ENCODE results near the gene TTC22. TPM values are rescaled to one million over a fixed set of nuclear protein-coding genes. Genes with fewer than 3 reads are reported as not detected.

The TTC22 gene
- total and polyA plus RNA-seq, 2 donors from 2014 or later: 9.6 to 16.5 TPM

GRCh38 chr1:54833121-54833520, 32.0 kb upstream of the TTC22 start:
- Histone ChIP-seq H3K4me1 (ENCODE audit: control insufficient read depth in 2 of 3, insufficient read depth in 2 of 3, low read depth in 1 of 3, low read length in 3 of 3) (no peaks in the 10 kb centered on the region), H3K27me3 (ENCODE audit: control insufficient read depth, insufficient read depth, low read length) (no peaks in the 10 kb centered on the region), H3K9me3 (ENCODE audit: control insufficient read depth in 2 of 3, insufficient read depth in 1 of 3, low read length in 3 of 3) (no peaks in the 10 kb centered on the region), H3K4me3 (ENCODE audit: low read length in 3 of 3) (no peak overlapping the region), H3K9ac (ENCODE audit: low read length in 3 of 3) (no peak overlapping the region), H3K36me3 (ENCODE audit: control insufficient read depth in 2 of 3, insufficient read depth in 3 of 3, low read length in 3 of 3) (no peaks in the 10 kb centered on the region), H3K27ac (ENCODE audit: low read depth in 2 of 2, low read length in 2 of 2) (no peak overlapping the region)
- TF ChIP-seq, protein P1, sequence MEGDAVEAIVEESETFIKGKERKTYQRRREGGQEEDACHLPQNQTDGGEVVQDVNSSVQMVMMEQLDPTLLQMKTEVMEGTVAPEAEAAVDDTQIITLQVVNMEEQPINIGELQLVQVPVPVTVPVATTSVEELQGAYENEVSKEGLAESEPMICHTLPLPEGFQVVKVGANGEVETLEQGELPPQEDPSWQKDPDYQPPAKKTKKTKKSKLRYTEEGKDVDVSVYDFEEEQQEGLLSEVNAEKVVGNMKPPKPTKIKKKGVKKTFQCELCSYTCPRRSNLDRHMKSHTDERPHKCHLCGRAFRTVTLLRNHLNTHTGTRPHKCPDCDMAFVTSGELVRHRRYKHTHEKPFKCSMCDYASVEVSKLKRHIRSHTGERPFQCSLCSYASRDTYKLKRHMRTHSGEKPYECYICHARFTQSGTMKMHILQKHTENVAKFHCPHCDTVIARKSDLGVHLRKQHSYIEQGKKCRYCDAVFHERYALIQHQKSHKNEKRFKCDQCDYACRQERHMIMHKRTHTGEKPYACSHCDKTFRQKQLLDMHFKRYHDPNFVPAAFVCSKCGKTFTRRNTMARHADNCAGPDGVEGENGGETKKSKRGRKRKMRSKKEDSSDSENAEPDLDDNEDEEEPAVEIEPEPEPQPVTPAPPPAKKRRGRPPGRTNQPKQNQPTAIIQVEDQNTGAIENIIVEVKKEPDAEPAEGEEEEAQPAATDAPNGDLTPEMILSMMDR (IDR thresholded peaks at IDR 0.05; ENCODE audit: borderline replicate concordance, extremely low read depth, insufficient read depth): no peak
- peak in 3 of 5 donors; percentile 31 to 44 (median 35) for DNase-seq
- intact Hi-C loops (cut with DNase I): no loop called here
- no peak for FAIRE-seq

DNA sequence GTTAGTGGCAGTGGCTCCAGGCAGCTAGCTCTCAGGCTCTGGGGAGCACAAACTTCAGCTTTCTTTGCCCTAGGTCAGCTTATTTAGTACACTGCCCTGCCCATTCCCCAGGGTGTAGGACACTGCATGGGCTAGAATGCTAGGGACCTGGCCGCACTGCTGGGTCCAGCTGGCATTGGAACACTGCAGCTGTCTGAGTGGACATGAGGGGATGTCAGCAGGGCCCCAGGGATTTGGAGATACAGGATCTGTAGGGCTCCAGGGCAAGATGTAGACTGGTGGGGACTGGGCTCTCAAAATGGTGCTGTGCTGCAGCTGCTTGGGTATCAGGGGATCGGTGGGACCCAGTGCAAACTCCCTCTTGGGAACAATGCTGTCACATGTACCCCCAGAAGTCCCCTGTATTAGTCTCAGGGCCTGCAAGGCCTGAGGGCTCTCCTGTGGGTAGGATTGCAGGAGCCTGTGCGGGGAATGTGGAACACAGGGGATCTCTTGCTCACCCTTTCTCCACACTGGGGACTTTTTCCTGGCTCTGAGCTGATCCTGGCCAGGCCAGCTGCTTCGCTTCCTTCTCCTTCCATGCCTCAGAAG, 25.2 kb upstream of the TTC22 start:
- no peak for FAIRE-seq
- no peak overlapping the region for H3K4me3 ChIP-seq (ENCODE audit: low read length in 3 of 3)
- no peaks in the 10 kb centered on the region for H3K36me3 ChIP-seq (ENCODE audit: control insufficient read depth in 2 of 3, insufficient read depth in 3 of 3, low read length in 3 of 3)
- intact Hi-C loops (cut with DNase I): no loop called here
- no peak for DNase-seq
- no peak overlapping the region for H3K27ac ChIP-seq (ENCODE audit: low read depth in 2 of 2, low read length in 2 of 2)
- H3K9ac ChIP-seq (ENCODE audit: low read length in 3 of 3): no peak overlapping the region
- TF ChIP-seq, protein P1 (IDR thresholded peaks at IDR 0.05; ENCODE audit: borderline replicate concordance, extremely low read depth, insufficient read depth): no peak
- peaks cover 0 to 3% (median 0%) of the 10 kb centered on the region in 3 donors for H3K9me3 ChIP-seq (ENCODE audit: control insufficient read depth in 2 of 3, insufficient read depth in 1 of 3, low read length in 3 of 3)
- no peaks in the 10 kb centered on the region for H3K4me1 ChIP-seq (ENCODE audit: control insufficient read depth in 2 of 3, insufficient read depth in 2 of 3, low read depth in 1 of 3, low read length in 3 of 3)
- no peaks in the 10 kb centered on the region for H3K27me3 ChIP-seq (ENCODE audit: control insufficient read depth, insufficient read depth, low read length)

DNA sequence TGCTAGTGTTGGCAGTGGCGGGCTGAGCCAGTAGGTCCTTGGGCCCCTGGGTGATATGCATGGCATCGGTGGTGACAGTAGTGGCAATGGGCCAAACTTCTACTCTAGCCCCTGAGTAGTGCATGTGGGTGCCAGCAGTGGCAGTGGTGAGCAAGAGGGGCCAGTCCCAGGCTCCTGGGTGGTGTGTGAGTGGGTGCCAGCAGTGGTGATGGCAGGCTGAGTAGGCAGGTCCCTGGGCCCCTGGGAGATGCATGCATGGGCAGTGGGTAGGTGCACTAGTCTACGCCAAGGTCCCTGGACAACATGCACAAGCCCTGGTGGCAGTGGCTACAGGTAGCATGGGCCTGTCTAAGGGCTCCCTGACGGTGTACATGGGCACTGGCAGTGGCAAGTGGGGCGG, 24.6 kb upstream of the TTC22 start:
- TF ChIP-seq, protein P1 (IDR thresholded peaks at IDR 0.05; ENCODE audit: borderline replicate concordance, extremely low read depth, insufficient read depth): no peak
- intact Hi-C loops (cut with DNase I): no loop called here
- Histone ChIP-seq H3K4me3 (ENCODE audit: low read length in 3 of 3) (no peak overlapping the region), H3K27me3 (ENCODE audit: control insufficient read depth, insufficient read depth, low read length) (no peaks in the 10 kb centered on the region), H3K9ac (ENCODE audit: low read length in 3 of 3) (no peak overlapping the region), H3K9me3 (ENCODE audit: control insufficient read depth in 2 of 3, insufficient read depth in 1 of 3, low read length in 3 of 3) (peaks cover 0 to 3% (median 0%) of the 10 kb centered on the region in 3 donors), H3K4me1 (ENCODE audit: control insufficient read depth in 2 of 3, insufficient read depth in 2 of 3, low read depth in 1 of 3, low read length in 3 of 3) (no peaks in the 10 kb centered on the region), H3K36me3 (ENCODE audit: control insufficient read depth in 2 of 3, insufficient read depth in 3 of 3, low read length in 3 of 3) (no peaks in the 10 kb centered on the region), H3K27ac (ENCODE audit: low read depth in 2 of 2, low read length in 2 of 2) (no peak overlapping the region)
- no peak for DNase-seq
- FAIRE-seq: no peak

DNA sequence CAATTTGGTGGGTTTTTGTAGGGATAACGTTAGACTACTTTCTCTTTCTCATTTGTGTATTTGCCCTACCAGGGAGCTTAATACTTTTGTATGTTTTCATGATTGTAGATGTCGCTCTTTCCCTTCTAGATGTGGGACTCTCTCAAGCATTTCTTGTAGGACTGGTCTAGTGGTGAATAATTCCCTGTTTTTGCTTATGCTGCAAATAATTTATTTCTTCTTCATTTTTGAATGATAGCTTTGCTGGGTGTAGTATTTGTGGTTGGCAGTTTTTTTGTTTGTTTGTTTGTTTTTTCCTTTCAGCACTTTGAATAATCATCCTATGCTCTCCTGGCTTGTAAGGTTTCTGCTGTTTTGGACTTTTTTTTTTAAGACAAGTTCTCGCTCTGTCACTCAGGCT, 22.5 kb upstream of the TTC22 start:
- no peaks in the 10 kb centered on the region for H3K27me3 ChIP-seq (ENCODE audit: control insufficient read depth, insufficient read depth, low read length)
- intact Hi-C loops (cut with DNase I): no loop called here
- no peak overlapping the region for H3K27ac ChIP-seq (ENCODE audit: low read depth in 2 of 2, low read length in 2 of 2)
- no peak overlapping the region for H3K4me3 ChIP-seq (ENCODE audit: low read length in 3 of 3)
- DNase-seq (no peak), FAIRE-seq (no peak)
- no peaks in the 10 kb centered on the region for H3K36me3 ChIP-seq (ENCODE audit: control insufficient read depth in 2 of 3, insufficient read depth in 3 of 3, low read length in 3 of 3)
- H3K9ac ChIP-seq (ENCODE audit: low read length in 3 of 3): no peak overlapping the region
- TF ChIP-seq, protein P1 (IDR thresholded peaks at IDR 0.05; ENCODE audit: borderline replicate concordance, extremely low read depth, insufficient read depth): no peak
- H3K4me1 ChIP-seq (ENCODE audit: control insufficient read depth in 2 of 3, insufficient read depth in 2 of 3, low read depth in 1 of 3, low read length in 3 of 3): no peaks in the 10 kb centered on the region
- H3K9me3 ChIP-seq (ENCODE audit: control insufficient read depth in 2 of 3, insufficient read depth in 1 of 3, low read length in 3 of 3): peaks cover 0 to 3% (median 0%) of the 10 kb centered on the region in 3 donors

Measured in kidney (tissue), 14 donors.